MM.1S (cell line): ENCODE data around the gene KPRP.

Source experiments
- DNase-seq: peaks from one replicate; pipeline ENCODE4 v3.0.0-alpha.2; 2015
- H2AFZ ChIP-seq: fragments of 300-600 bp; sonication (generic); 2 replicates; pipeline ENCODE4 v1.6.0; 2016; ENCODE audit warnings: antibody characterized with exemption, low read length
- H3F3A ChIP-seq: fragments of 300-600 bp; sonication (generic); 2 replicates; pipeline ENCODE4 v1.6.1; 2016; ENCODE audit warnings: mild to moderate bottlenecking, antibody characterized with exemption, low read length, moderate library complexity, mixed read lengths; ENCODE audit not compliant: insufficient read depth
- H3K27ac ChIP-seq: fragments of 300-600 bp; sonication (generic); 2 replicates; pipeline ENCODE4 v1.5.1; 2016; ENCODE audit warnings: mild to moderate bottlenecking, low read length
- H3K27me3 ChIP-seq: fragments of 300-600 bp; sonication (generic); replicated peaks from 2 replicates; pipeline ENCODE4 v1.6.0; 2016; ENCODE audit warnings: low read length; ENCODE audit not compliant: insufficient read depth
- H3K36me3 ChIP-seq: fragments of 300-600 bp; sonication (generic); replicated peaks from 2 replicates; pipeline ENCODE4 v1.6.1; 2016; ENCODE audit warnings: mild to moderate bottlenecking, low read length, mixed read lengths; ENCODE audit not compliant: insufficient read depth
- H3K4me1 ChIP-seq: fragments of 300-600 bp; sonication (generic); 2 replicates; pipeline ENCODE4 v1.6.1; 2016; ENCODE audit warnings: low read length, mixed read lengths
- H3K4me2 ChIP-seq: fragments of 300-600 bp; sonication (generic); 2 replicates; pipeline ENCODE4 v1.6.0; 2016; ENCODE audit warnings: low read depth, low read length
- H3K4me3 ChIP-seq: fragments of 300-600 bp; sonication (generic); 2 replicates; pipeline ENCODE4 v1.5.1; 2016; ENCODE audit warnings: low read length, mixed read lengths
- H3K79me2 ChIP-seq: fragments of 300-600 bp; sonication (generic); 2 replicates; pipeline ENCODE4 v1.6.1; 2016; ENCODE audit warnings: mixed run types, low read length, mixed read lengths
- H3K9ac ChIP-seq: fragments of 300-600 bp; sonication (generic); 2 replicates; pipeline ENCODE4 v1.6.1; 2016; ENCODE audit warnings: low read length, mixed read lengths
- H3K9me2 ChIP-seq: fragments of 300-600 bp; sonication (generic); replicated peaks from 2 replicates; pipeline ENCODE4 v1.6.1; 2016; ENCODE audit warnings: mild to moderate bottlenecking, low read length, mixed read lengths; ENCODE audit not compliant: insufficient read depth
- H3K9me3 ChIP-seq: fragments of 300-600 bp; sonication (generic); replicated peaks from 2 replicates; pipeline ENCODE4 v1.6.1; 2016; ENCODE audit warnings: mild to moderate bottlenecking, low read length, mixed read lengths; ENCODE audit not compliant: insufficient read depth
- H4K20me1 ChIP-seq: fragments of 300-600 bp; sonication (generic); 2 replicates; pipeline ENCODE4 v1.6.1; 2016; ENCODE audit warnings: mild to moderate bottlenecking, low read length, moderate library complexity, mixed read lengths; ENCODE audit not compliant: insufficient read depth
- CTCF ChIP-seq: fragments of 300-600 bp; sonication (generic); IDR thresholded peaks from 2 replicates; pipeline ENCODE4 v1.5.1; 2016; ENCODE audit warnings: antibody characterized with exemption, low read length, mixed read lengths
- EZH2 ChIP-seq: fragments of 300-600 bp; sonication (generic); optimal IDR thresholded peaks from 2 replicates; pipeline ENCODE3; 2017; ENCODE audit warnings: low read depth, mild to moderate bottlenecking, antibody characterized with exemption, low read length, mixed read lengths
- EZH2phosphoT487 ChIP-seq: fragments of 300-600 bp; sonication (generic); IDR thresholded peaks from 2 replicates; pipeline ENCODE4 v1.6.1; 2018; ENCODE audit warnings: antibody characterized with exemption, low read length

KPRP gene

GRCh38 chr1:152777510-152778137 lies 19.8 kb downstream of the KPRP start:
- no peak overlapping the region for H3K27ac ChIP-seq
- H3F3A ChIP-seq: no peaks in the 10 kb centered on the region
- H3K27me3 ChIP-seq: no peaks in the 10 kb centered on the region
- no peak overlapping the region for H3K4me2 ChIP-seq
- H3K9me3 ChIP-seq: no peaks in the 10 kb centered on the region
- TF ChIP-seq EZH2 (no peak), CTCF (peak; percentile 54), EZH2phosphoT487 (no peak)
- H3K79me2 ChIP-seq: no peaks in the 10 kb centered on the region
- DNase-seq: peak; percentile 33
- no peaks in the 10 kb centered on the region for H3K4me1 ChIP-seq
- no peaks in the 10 kb centered on the region for H3K9me2 ChIP-seq
- no peaks in the 10 kb centered on the region for H3K36me3 ChIP-seq
- H3K9ac ChIP-seq: no peak overlapping the region
- no peaks in the 10 kb centered on the region for H4K20me1 ChIP-seq
- no peak overlapping the region for H3K4me3 ChIP-seq
- H2AFZ ChIP-seq: no peak overlapping the region

- Histone ChIP-seq H3K9me2 (no peaks in the 10 kb centered on the region), H3K27me3 (no peaks in the 10 kb centered on the region), H3F3A (no peaks in the 10 kb centered on the region), H3K27ac (no peak overlapping the region), H3K4me2 (no peak overlapping the region), H3K9me3 (no peaks in the 10 kb centered on the region), H3K4me1 (no peaks in the 10 kb centered on the region), H3K9ac (no peak overlapping the region), H4K20me1 (no peaks in the 10 kb centered on the region), H3K79me2 (no peaks in the 10 kb centered on the region), H2AFZ (no peak overlapping the region), H3K36me3 (no peaks in the 10 kb centered on the region), H3K4me3 (no peak overlapping the region)
- TF ChIP-seq EZH2: no peak
- TF ChIP-seq CTCF: no peak
- TF ChIP-seq EZH2phosphoT487: no peak
- DNase-seq: no peak
Measured at GRCh38 chr1:152783095-152783494, 25.3 kb downstream of the KPRP start.

GRCh38 chr1:152786077-152786476 lies 28.3 kb downstream of the KPRP start, which contains the start of gene LCE1E:
LCE1E (plus strand) TSS chr1:152786257; CDS start chr1:152787300, 1,043 bp downstream.
- H3K9ac ChIP-seq: no peak within 1 kb of the TSS
- no peaks in the 10 kb centered on the region for H3K27me3 ChIP-seq
- H3K4me3 ChIP-seq: no peak within 1 kb of the TSS
- H2AFZ ChIP-seq: peak within 1 kb of the TSS; percentile 26; the same call in 1 of the 2 replicates
- H3K9me2 ChIP-seq: no peaks in the 10 kb centered on the region
- H3K9me3 ChIP-seq: no peaks in the 10 kb centered on the region
- H3K27ac ChIP-seq: no peak within 1 kb of the TSS
- TF ChIP-seq EZH2phosphoT487 (no peak), CTCF (0 out of 2 replicates have a peak, but pooled peaks have one; percentile 7), EZH2 (no peak)
- H3F3A ChIP-seq: no peaks in the 10 kb centered on the region
- no peak within 1 kb of the TSS for H3K4me2 ChIP-seq
- peak; percentile 51 for DNase-seq
- H3K79me2 ChIP-seq: no peaks in the 10 kb centered on the region
- no peaks in the 10 kb centered on the region for H3K4me1 ChIP-seq
- no peaks in the 10 kb centered on the region for H4K20me1 ChIP-seq
- no peaks in the 10 kb centered on the region for H3K36me3 ChIP-seq
